NCI-H2227 (cell line): ENCODE results near the gene LTBP4.
A peak's percentile ranks its signal among the peaks of the same experiment; 100 is the strongest.
"Not testable (repeated sequence)": the region's sequence is repeated elsewhere in the genome, so short reads cannot be mapped to it uniquely, and the experiment has no call there.

Experiments used
- DNase-seq: peaks from one replicate; lab custom pipeline; 2025; ENCODE audit not compliant: unreplicated experiment; lab: John Stamatoyannopoulos, UW

Gene LTBP4

GRCh38 chr19:40601134-40601974 is at the start of gene LTBP4:
TSS of gene LTBP4 (plus strand) at chr19:40601369. CDS start at chr19:40601388, 19 bp downstream.
- DNase-seq, result peak; percentile 83

GRCh38 chr19:40552848-40553247 is 48.3 kb upstream of the LTBP4 start:
- DNase-seq, result no peak

GRCh38 chr19:40553885-40554857 is 47.0 kb upstream of the LTBP4 start:
- no peak for DNase-seq

GRCh38 chr19:40555978-40556689 is 45.0 kb upstream of the LTBP4 start:
- DNase-seq, result no peak

- DNase-seq, result no peak
Measured at GRCh38 chr19:40556953-40557530, 44.1 kb upstream of the LTBP4 start.

- no peak for DNase-seq
Measured at GRCh38 chr19:40559394-40559793, 41.8 kb upstream of the LTBP4 start.

GRCh38 chr19:40560092-40560507 is 41.1 kb upstream of the LTBP4 start:
- no peak for DNase-seq

GRCh38 chr19:40561947-40562346 is 39.2 kb upstream of the LTBP4 start:
- DNase-seq, result no peak

GRCh38 chr19:40564535-40564934 is 36.6 kb upstream of the LTBP4 start:
- not testable (repeated sequence) for DNase-seq

GRCh38 chr19:40565355-40565754 is 35.8 kb upstream of the LTBP4 start:
- no peak for DNase-seq

GRCh38 chr19:40565910-40566495 is 35.2 kb upstream of the LTBP4 start:
- no peak for DNase-seq

GRCh38 chr19:40567040-40567749 is 34.0 kb upstream of the LTBP4 start:
- DNase-seq, result no peak

GRCh38 chr19:40567750-40568494 is 33.2 kb upstream of the LTBP4 start:
- no peak for DNase-seq

- DNase-seq, result peak; percentile 100
Measured at GRCh38 chr19:40570313-40571004, 30.7 kb upstream of the LTBP4 start.

- DNase-seq, result no peak
Measured at GRCh38 chr19:40571005-40571318, 30.2 kb upstream of the LTBP4 start.

GRCh38 chr19:40571831-40572495 is 29.2 kb upstream of the LTBP4 start:
- DNase-seq, result no peak

GRCh38 chr19:40575326-40575725 is 25.8 kb upstream of the LTBP4 start:
- peak; percentile 80 for DNase-seq

- DNase-seq, result peak; percentile 92
Measured at GRCh38 chr19:40576151-40576584, 25.0 kb upstream of the LTBP4 start.
